Upper lobe of right lung (tissue), 1 donor: ENCODE results near the gene CNRIP1. TPM values are rescaled to one million over a fixed set of nuclear protein-coding genes. Genes with fewer than 3 reads are reported as not detected.
"Not testable (repeated sequence)": the region's sequence is repeated elsewhere in the genome, so short reads cannot be mapped to it uniquely, and the experiment has no call there.

ENCODE experiments used
- ATAC-seq: fragments of 200-7000 bp; cut with Tn5 transposase; one replicate; pipeline ENCODE4 v1.9.1; 2020; ENCODE audit warnings: mild to moderate bottlenecking, moderate library complexity
- DNase-seq: peaks from one replicate; pipeline ENCODE4 v3.0.0-alpha.2; 2020
- H3K27ac ChIP-seq: fragments of 200-600 bp; one replicate; pipeline ENCODE4 v1.8.0; 2022
- H3K27me3 ChIP-seq: fragments of 200-600 bp; one replicate; pipeline ENCODE4 v1.8.0; 2022; ENCODE audit warnings: mild to moderate bottlenecking
- H3K36me3 ChIP-seq: fragments of 200-600 bp; one replicate; pipeline ENCODE4 v1.8.0; 2022
- H3K4me1 ChIP-seq: fragments of 200-600 bp; one replicate; pipeline ENCODE4 v1.8.0; 2022
- H3K4me3 ChIP-seq: fragments of 200-600 bp; one replicate; pipeline ENCODE4 v1.8.0; 2022; ENCODE audit warnings: mild to moderate bottlenecking
- H3K9me3 ChIP-seq: fragments of 200-600 bp; one replicate; pipeline ENCODE4 v1.8.0; 2022
- CTCF ChIP-seq: fragments of 200-600 bp; IDR thresholded peaks from one replicate; pipeline ENCODE4 v1.8.0; 2022; ENCODE audit warnings: antibody characterized with exemption
- intact Hi-C: fragments of 100-400 bp; cut with DNase I; formaldehyde crosslinking; loops from one replicate; pipeline ENCODE4 v1.11.0; 2022
- total RNA-seq: library from RNA; stranded (reverse); fragmentation: NEBNext Ultra II Directional; extraction: Animal tissue kit (Norgen Biotek cat#: 25700); gene quantifications from one replicate; pipeline ENCODE4 v1.2.1, GENCODE V29; 2021
- donor health status: DM: no; HTN: yes; CAD: no; lungs with severe emphysema.

CNRIP1 gene
- total RNA-seq, 1 donor from 2014 or later = 23.8 TPM

DNA sequence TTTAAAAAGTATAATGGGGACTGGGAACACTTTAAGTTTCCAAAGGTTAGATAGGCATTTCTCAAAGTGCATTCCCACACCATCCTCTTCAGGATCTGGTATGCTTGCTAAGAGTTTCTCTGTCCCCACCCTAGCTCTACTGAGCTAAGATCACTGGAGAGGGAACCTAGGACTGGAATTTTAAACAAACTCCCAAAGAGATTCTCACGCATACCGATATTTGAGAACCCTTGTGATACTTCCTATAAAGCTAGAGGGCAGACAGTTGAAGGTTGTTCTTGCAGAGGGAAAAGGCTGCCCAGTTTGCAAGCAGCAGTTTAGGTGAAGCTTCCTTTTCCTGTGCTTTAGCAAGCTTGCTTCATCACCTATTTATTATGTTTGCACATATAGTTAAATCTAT lies 3.6 kb downstream of the CNRIP1 start:
- Histone ChIP-seq H3K9me3 (no peaks in the 10 kb centered on the region), H3K27me3 (peaks cover 7% of the 10 kb centered on the region), H3K4me3 (no peak overlapping the region), H3K4me1 (peaks cover 10% of the 10 kb centered on the region), H3K27ac (no peak overlapping the region), H3K36me3 (peaks cover 13% of the 10 kb centered on the region)
- ATAC-seq (no peak), DNase-seq (no peak)
- TF ChIP-seq CTCF = no peak
- intact Hi-C loops = no loop called here

GRCh38 chr2:68311033-68311432 lies 8.7 kb downstream of the CNRIP1 start:
- TF ChIP-seq CTCF = no peak
- Histone ChIP-seq H3K9me3 (no peaks in the 10 kb centered on the region), H3K36me3 (peaks cover 9% of the 10 kb centered on the region), H3K4me1 (peaks cover 1% of the 10 kb centered on the region), H3K27me3 (no peaks in the 10 kb centered on the region), H3K27ac (no peak overlapping the region), H3K4me3 (no peak overlapping the region)
- intact Hi-C loops = no loop called here
- ATAC-seq = no peak
- no peak for DNase-seq

- DNase-seq = no peak
- Histone ChIP-seq H3K27ac (no peak overlapping the region), H3K4me3 (no peak overlapping the region), H3K27me3 (no peaks in the 10 kb centered on the region), H3K9me3 (no peaks in the 10 kb centered on the region), H3K36me3 (no peaks in the 10 kb centered on the region), H3K4me1 (no peaks in the 10 kb centered on the region)
- no peak for TF ChIP-seq CTCF
- intact Hi-C loops = no loop called here
- ATAC-seq = no peak
Measured at GRCh38 chr2:68309426-68309825, 10.3 kb downstream of the CNRIP1 start.

- intact Hi-C loops, DNase-seq, H3K27ac ChIP-seq, H3K27me3 ChIP-seq, H3K4me3 ChIP-seq, H3K4me1 ChIP-seq, ATAC-seq, H3K36me3 ChIP-seq, H3K9me3 ChIP-seq: not testable (repeated sequence)
Measured at GRCh38 chr2:68303902-68304272, 15.9 kb downstream of the CNRIP1 start.

GRCh38 chr2:68303033-68303901 lies 16.5 kb downstream of the CNRIP1 start:
- no peaks in the 10 kb centered on the region for H3K27me3 ChIP-seq
- no peak for DNase-seq
- no peaks in the 10 kb centered on the region for H3K36me3 ChIP-seq
- no peak for ATAC-seq
- no peaks in the 10 kb centered on the region for H3K4me1 ChIP-seq
- no peak for TF ChIP-seq CTCF
- intact Hi-C loops = no loop called here
- no peaks in the 10 kb centered on the region for H3K9me3 ChIP-seq
- H3K27ac ChIP-seq = no peak overlapping the region
- no peak overlapping the region for H3K4me3 ChIP-seq

DNA sequence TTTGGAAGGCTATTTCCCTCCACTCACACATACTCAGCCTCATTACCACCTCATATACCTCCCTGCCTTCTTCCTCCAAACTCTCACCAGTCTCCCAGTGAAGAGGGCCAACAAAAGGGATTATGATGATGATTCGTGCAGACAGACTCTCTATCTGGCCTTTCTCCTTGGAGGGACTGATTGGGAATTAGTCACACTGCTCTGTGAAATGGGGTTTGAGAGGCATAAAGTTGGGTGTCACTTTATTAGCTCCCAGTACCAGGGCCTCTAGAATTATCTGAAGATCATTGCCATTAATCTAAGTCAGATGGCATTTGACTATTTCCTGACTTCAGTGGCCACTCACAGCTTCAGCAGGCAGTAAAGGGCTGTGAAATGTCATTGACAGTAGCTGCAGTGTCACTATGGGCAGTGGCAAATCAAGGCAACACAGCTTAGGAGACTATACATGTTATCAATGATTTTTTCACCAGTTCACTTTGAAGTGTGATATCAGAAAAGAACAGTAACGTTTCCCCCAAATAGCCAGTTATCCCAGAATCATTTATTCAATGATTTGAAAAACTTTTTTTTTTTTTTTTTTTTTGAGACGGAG lies 17.4 kb downstream of the CNRIP1 start:
- no peak for TF ChIP-seq CTCF
- ATAC-seq (no peak), DNase-seq (no peak)
- intact Hi-C loops = no loop called here
- no peak overlapping the region for H3K4me3 ChIP-seq
- H3K36me3 ChIP-seq = no peaks in the 10 kb centered on the region
- H3K9me3 ChIP-seq = no peaks in the 10 kb centered on the region
- no peaks in the 10 kb centered on the region for H3K4me1 ChIP-seq
- H3K27ac ChIP-seq = no peak overlapping the region
- no peaks in the 10 kb centered on the region for H3K27me3 ChIP-seq
